DOHH2 (cell line): ENCODE measurements around the gene NPVF.

Source experiments
- H3F3A ChIP-seq: fragments of 200-600 bp; sonication (generic), shearing (Covaris generic); 2 replicates; pipeline ENCODE4 v1.6.0; 2016; ENCODE audit warnings: antibody characterized with exemption, mild to moderate bottlenecking; ENCODE audit not compliant: control insufficient read depth, insufficient read depth
- H3K27ac ChIP-seq: fragments of 200-600 bp; sonication (generic); 2 replicates; pipeline ENCODE4 v1.5.1; 2014; ENCODE audit warnings: low read depth, mild to moderate bottlenecking, low read length, moderate library complexity
- H3K27me3 ChIP-seq: fragments of 200-600 bp; sonication (generic); 2 replicates; pipeline ENCODE4 v1.6.1; 2014; ENCODE audit warnings: mild to moderate bottlenecking, low read length, mixed read lengths; ENCODE audit not compliant: control insufficient read depth
- H3K36me3 ChIP-seq: fragments of 200-600 bp; sonication (generic); 2 replicates; pipeline ENCODE4 v1.6.1; 2014; ENCODE audit warnings: mild to moderate bottlenecking, low read length, moderate library complexity, mixed read lengths; ENCODE audit not compliant: control insufficient read depth
- H3K4me1 ChIP-seq: fragments of 200-600 bp; sonication (generic); 2 replicates; pipeline ENCODE4 v1.6.1; 2014; ENCODE audit warnings: mild to moderate bottlenecking, low read length, mixed read lengths; ENCODE audit not compliant: control insufficient read depth
- H3K4me2 ChIP-seq: fragments of 200-600 bp; sonication (generic); 2 replicates; pipeline ENCODE4 v1.6.0; 2014; ENCODE audit warnings: mild to moderate bottlenecking, low read length, moderate library complexity
- H3K4me3 ChIP-seq: fragments of 200-600 bp; sonication (generic); 2 replicates; pipeline ENCODE4 v1.5.1; 2014; ENCODE audit warnings: mild to moderate bottlenecking, low read length, mixed read lengths
- H3K79me2 ChIP-seq: fragments of 200-600 bp; sonication (generic); 2 replicates; pipeline ENCODE4 v1.6.1; 2014; ENCODE audit warnings: mild to moderate bottlenecking, low read length, mixed read lengths; ENCODE audit not compliant: control insufficient read depth
- H3K9me2 ChIP-seq: fragments of 200-600 bp; sonication (generic); replicated peaks from 2 replicates; pipeline ENCODE4 v1.6.1; 2014; ENCODE audit warnings: mild to moderate bottlenecking, low read length, mixed read lengths; ENCODE audit not compliant: control insufficient read depth
- H3K9me3 ChIP-seq: fragments of 200-600 bp; sonication (generic); 2 replicates; pipeline ENCODE4 v1.6.1; 2014; ENCODE audit warnings: antibody characterized with exemption, low read length, mixed read lengths; ENCODE audit not compliant: control insufficient read depth, insufficient read depth
- H4K20me1 ChIP-seq: fragments of 200-600 bp; sonication (generic); 2 replicates; pipeline ENCODE4 v1.6.0; 2014; ENCODE audit warnings: low read depth, mild to moderate bottlenecking, antibody characterized with exemption, low read length, moderate library complexity; ENCODE audit not compliant: control insufficient read depth, insufficient read depth
- EZH2phosphoT487 ChIP-seq: fragments of 200-600 bp; sonication (generic); IDR thresholded peaks from 2 replicates; pipeline ENCODE4 v1.6.1; 2017; ENCODE audit warnings: borderline replicate concordance, mild to moderate bottlenecking, antibody characterized with exemption, low read length, moderate library complexity, mixed read lengths
- TF ChIP-seq, protein P1 (sequence below): fragments of 200-600 bp; sonication (generic); IDR thresholded peaks from one replicate; pipeline ENCODE4 v1.5.1; 2014; ENCODE audit warnings: antibody characterized with exemption, mild to moderate bottlenecking, low read depth, low read length; ENCODE audit not compliant: poor library complexity, severe bottlenecking

NPVF gene

DNA sequence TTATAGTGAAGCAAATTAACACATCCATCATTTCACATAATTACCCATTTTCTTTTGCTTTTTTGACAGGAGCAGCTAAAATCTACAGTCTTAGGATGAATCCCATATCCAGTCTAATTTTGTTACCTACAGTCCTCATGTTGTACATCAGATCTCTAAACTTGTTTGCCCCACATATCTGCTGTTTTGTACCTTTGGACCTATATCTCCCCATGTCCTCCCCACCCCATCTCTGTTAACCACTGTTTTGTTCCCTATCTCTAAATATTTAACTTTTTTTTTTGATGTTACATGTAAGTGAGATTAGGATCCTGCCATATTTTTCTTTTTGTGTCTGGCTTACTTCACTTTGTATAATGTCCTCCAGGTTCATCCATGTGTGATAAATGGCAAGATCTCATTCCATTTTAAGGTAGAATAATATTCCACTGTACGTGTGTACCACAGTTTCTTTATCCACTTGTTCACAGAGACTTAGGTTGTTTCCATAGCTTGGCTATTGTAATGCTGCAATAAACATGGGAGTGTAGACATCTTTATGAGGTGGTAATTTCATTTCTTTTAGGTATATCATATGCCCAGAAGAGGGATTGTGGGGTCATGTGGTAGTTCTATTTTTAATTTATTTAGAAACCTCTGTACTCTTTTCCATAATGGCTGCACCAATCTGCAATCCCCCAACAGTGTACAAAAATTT is 19.6 kb downstream of the NPVF start:
- Histone ChIP-seq H3K4me1 (peaks cover 16% of the 10 kb centered on the region), H3F3A (no peaks in the 10 kb centered on the region)
- TF ChIP-seq, protein P1, sequence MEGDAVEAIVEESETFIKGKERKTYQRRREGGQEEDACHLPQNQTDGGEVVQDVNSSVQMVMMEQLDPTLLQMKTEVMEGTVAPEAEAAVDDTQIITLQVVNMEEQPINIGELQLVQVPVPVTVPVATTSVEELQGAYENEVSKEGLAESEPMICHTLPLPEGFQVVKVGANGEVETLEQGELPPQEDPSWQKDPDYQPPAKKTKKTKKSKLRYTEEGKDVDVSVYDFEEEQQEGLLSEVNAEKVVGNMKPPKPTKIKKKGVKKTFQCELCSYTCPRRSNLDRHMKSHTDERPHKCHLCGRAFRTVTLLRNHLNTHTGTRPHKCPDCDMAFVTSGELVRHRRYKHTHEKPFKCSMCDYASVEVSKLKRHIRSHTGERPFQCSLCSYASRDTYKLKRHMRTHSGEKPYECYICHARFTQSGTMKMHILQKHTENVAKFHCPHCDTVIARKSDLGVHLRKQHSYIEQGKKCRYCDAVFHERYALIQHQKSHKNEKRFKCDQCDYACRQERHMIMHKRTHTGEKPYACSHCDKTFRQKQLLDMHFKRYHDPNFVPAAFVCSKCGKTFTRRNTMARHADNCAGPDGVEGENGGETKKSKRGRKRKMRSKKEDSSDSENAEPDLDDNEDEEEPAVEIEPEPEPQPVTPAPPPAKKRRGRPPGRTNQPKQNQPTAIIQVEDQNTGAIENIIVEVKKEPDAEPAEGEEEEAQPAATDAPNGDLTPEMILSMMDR = no peak
- no peak for TF ChIP-seq EZH2phosphoT487

DNA sequence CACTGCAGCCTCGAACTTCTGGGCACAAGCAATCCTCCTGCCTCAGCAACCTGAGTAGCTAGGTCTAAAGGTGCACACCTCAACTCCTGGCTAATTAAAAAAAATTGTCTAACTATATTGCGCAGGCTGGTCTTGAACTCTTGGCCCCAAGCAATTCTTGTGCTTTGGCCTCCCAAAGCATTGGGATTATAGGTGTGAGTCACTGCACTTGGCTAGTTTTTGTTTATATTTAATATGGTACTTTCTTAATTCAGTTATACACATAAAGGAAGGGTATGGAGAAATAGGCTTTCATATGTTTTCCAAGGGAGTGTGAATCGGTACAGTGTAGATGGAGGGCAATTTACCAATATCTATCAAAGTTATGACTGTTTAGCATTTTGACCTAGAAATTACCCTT is 20.4 kb downstream of the NPVF start:
- H4K20me1 ChIP-seq = no peaks in the 10 kb centered on the region
- H3K27ac ChIP-seq = no peak overlapping the region
- H3K9me3 ChIP-seq = peaks cover 7% of the 10 kb centered on the region
- no peaks in the 10 kb centered on the region for H3F3A ChIP-seq
- no peaks in the 10 kb centered on the region for H3K9me2 ChIP-seq
- H3K79me2 ChIP-seq = no peaks in the 10 kb centered on the region
- TF ChIP-seq, protein P1 = no peak
- no peak for TF ChIP-seq EZH2phosphoT487
- H3K4me1 ChIP-seq = peaks cover 16% of the 10 kb centered on the region
- no peaks in the 10 kb centered on the region for H3K36me3 ChIP-seq
- H3K27me3 ChIP-seq = peaks cover 14% of the 10 kb centered on the region; the same call in 1 of the 2 replicates
- H3K4me3 ChIP-seq = no peak overlapping the region
- no peak overlapping the region for H3K4me2 ChIP-seq

More for the DNA sequence above, 19.6 kb downstream of the NPVF start:
- no peak overlapping the region for H3K4me3 ChIP-seq
- no peak overlapping the region for H3K4me2 ChIP-seq
- H3K27me3 ChIP-seq = peaks cover 12% of the 10 kb centered on the region; the same call in 1 of the 2 replicates
- H4K20me1 ChIP-seq = no peaks in the 10 kb centered on the region
- H3K9me2 ChIP-seq = no peaks in the 10 kb centered on the region
- no peaks in the 10 kb centered on the region for H3K79me2 ChIP-seq
- peaks cover 7% of the 10 kb centered on the region for H3K9me3 ChIP-seq
- no peak overlapping the region for H3K27ac ChIP-seq
- H3K36me3 ChIP-seq = no peaks in the 10 kb centered on the region

DNA sequence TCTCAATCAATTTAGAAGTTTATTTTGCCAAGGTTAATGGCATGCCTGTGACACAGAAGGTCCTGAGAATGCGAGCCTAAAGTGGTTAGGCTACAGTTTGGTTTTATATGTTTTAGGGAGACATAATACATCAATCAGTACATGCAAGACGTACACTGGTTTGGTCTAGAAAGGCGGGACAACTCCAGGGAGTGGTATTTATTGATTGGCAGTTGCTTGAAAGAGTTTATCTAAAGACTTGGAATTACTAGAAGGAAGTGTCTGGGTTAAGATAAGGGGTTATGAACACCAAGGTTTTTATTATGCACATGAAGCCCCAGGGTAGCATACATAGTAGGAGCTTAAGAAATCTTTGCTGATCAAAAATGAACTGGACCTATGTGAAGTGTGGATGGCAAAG is 21.5 kb downstream of the NPVF start:
- Histone ChIP-seq H3K27ac (no peak overlapping the region), H3K9me3 (peaks cover 7% of the 10 kb centered on the region), H3K36me3 (no peaks in the 10 kb centered on the region), H3K4me3 (no peak overlapping the region), H3K9me2 (no peaks in the 10 kb centered on the region), H3F3A (no peaks in the 10 kb centered on the region), H4K20me1 (no peaks in the 10 kb centered on the region), H3K4me2 (no peak overlapping the region), H3K27me3 (peaks cover 14% of the 10 kb centered on the region; the same call in 1 of the 2 replicates), H3K79me2 (no peaks in the 10 kb centered on the region), H3K4me1 (peaks cover 16% of the 10 kb centered on the region)
- TF ChIP-seq, protein P1 = no peak
- TF ChIP-seq EZH2phosphoT487 = no peak
